Heart left ventricle (tissue), 13 donors: ENCODE results near the gene BLOC1S4.

ENCODE experiments used
- CTCF ChIP-seq, 12 donors: fragments of 200-600 bp; sonication (generic) in 4 of 12; IDR thresholded peaks; one replicate each; pipeline versions ENCODE4 v1.5.0 to v1.8.0; 2018 to 2022; ENCODE audit warnings: antibody characterized with exemption in 12 of 12, mild to moderate bottlenecking in 5 of 12
- POLR2A ChIP-seq, 2 donors: fragments of 450-650 bp; IDR thresholded peaks; one replicate each; pipeline ENCODE4 v1.6.1; 2017; ENCODE audit warnings: antibody characterized with exemption in 2 of 2, mild to moderate bottlenecking in 2 of 2, moderate library complexity in 2 of 2
- donor health status: ischemic (EF 13 %, LVEDD 7.1; RV severe dilation, severe dysfunction).
- donor health status: DM: no; HTN: yes; CAD: no.
- donor health status: DM: no; HTN: no; CAD: no.
- donor health status: ischemic (EF 25% LVEDD 6.9; RV normal size, moderate dysfunction).
- donor health status: ischemic (EF 25% LVEDD 5.7; RV mildly dilated, moderate dysfunction).
- donor health status: ischemic (EF 35%, LVEDD 5.7; RV mildly dilated, moderate dysfunction).
- donor health status: nonischemic (EF 11% LVEDD 7.7; RV severe dilation, severe dysfunction).
- donor health status: DM: yes; HTN: yes; CAD: no.
- donor health status: PGD.
- donor health status: ischemic (EF 29% LVEDD 5.4; RV normal size, mild dysfunction).
- donor health status: nonischemic (EF 23%, LVEDD 6.1; RV moderate dilation, normal function).

GRCh38 chr4:6686104-6686787, 29.7 kb upstream of the BLOC1S4 start:
- TF ChIP-seq POLR2A (IDR thresholded peaks at IDR 0.05) (no peak), CTCF (IDR thresholded peaks at IDR 0.05) (no peak)
